Measurements from ENCODE around the gene OR8J3. TPM values are rescaled to one million over a fixed set of nuclear protein-coding genes. Genes with fewer than 3 reads are reported as not detected.

The OR8J3 gene
- total and polyA plus RNA-seq, 2 donors (not counting 1 experiment from before 2014, with no cell fraction given), result not detected

- no peaks in the 10 kb centered on the region for H4K20me1 ChIP-seq (ENCODE audit: control insufficient read depth, extremely low read depth, insufficient read depth, low read length)
- H2AFZ ChIP-seq (ENCODE audit: low read length), result no peak overlapping the region
- H3K27ac ChIP-seq (ENCODE audit: insufficient read depth, low read length), result no peak overlapping the region
- no peaks in the 10 kb centered on the region for H3K79me2 ChIP-seq (ENCODE audit: control insufficient read depth, insufficient read depth, low read length)
- no peaks in the 10 kb centered on the region for H3K4me1 ChIP-seq (ENCODE audit: control insufficient read depth, extremely low read depth, insufficient read depth, low read length)
- no peak overlapping the region for H3K9ac ChIP-seq (ENCODE audit: insufficient read depth, low read length)
- H3K27me3 ChIP-seq (ENCODE audit: control insufficient read depth, insufficient read depth, low read length), result no peaks in the 10 kb centered on the region
- H3K4me2 ChIP-seq (ENCODE audit: extremely low read depth, insufficient read depth, low read length), result no peak overlapping the region
- no peaks in the 10 kb centered on the region for H3K9me3 ChIP-seq (ENCODE audit: control insufficient read depth, insufficient read depth, low read depth, low read length)
- H3K4me3 ChIP-seq (replicated peaks in 1 of 4; ENCODE audit: control extremely low read depth in 1 of 4, insufficient read depth in 1 of 4, low read depth in 3 of 4, low read length in 4 of 4), result no peak overlapping the region
- no peak for TF ChIP-seq CTCF (conservative IDR thresholded peaks at IDR 0.05 in 1 of 2, IDR thresholded peaks at IDR 0.05 in 1 of 2; ENCODE audit: low read depth in 1 of 2, low read length in 2 of 2)
- TF ChIP-seq EZH2 (IDR thresholded peaks at IDR 0.05; ENCODE audit: low read length, missing control alignments), result no peak
- H3K36me3 ChIP-seq (ENCODE audit: control insufficient read depth, insufficient read depth, low read length), result no peaks in the 10 kb centered on the region
- DNase-seq (ENCODE audit: low read depth in 2 of 2), result no peak
Observed at GRCh38 chr11:56089697-56090096, 50.3 kb downstream of the OR8J3 start.

Other genes starting within 250 kb of the OR8J3 start
- not detected in 2 replicates for gene OR5W2, start 225.6 kb downstream of the OR8J3 start, total RNA-seq
- gene OR5W2, start 225.6 kb downstream of the OR8J3 start, polyA plus RNA-seq, result not detected in 2 replicates
- gene OR5I1, start 203.8 kb downstream of the OR8J3 start, total RNA-seq, result not detected in 2 replicates
- gene OR5I1, start 203.8 kb downstream of the OR8J3 start, polyA plus RNA-seq, result not detected in 2 replicates
- not detected in 2 replicates for gene OR10AG1, start 170.3 kb downstream of the OR8J3 start, total RNA-seq
- not detected in 2 replicates for gene OR10AG1, start 170.3 kb downstream of the OR8J3 start, polyA plus RNA-seq
- not detected in 2 replicates for gene OR5F1, start 145.6 kb downstream of the OR8J3 start, total RNA-seq
- not detected in 2 replicates for gene OR5F1, start 145.6 kb downstream of the OR8J3 start, polyA plus RNA-seq
- not detected in 2 replicates for gene OR5AS1, start 112.5 kb downstream of the OR8J3 start, total RNA-seq
- gene OR5AS1, start 112.5 kb downstream of the OR8J3 start, polyA plus RNA-seq, result not detected in 2 replicates
- under 0.01 TPM in 1 of 2 replicates, not detected in the other for gene OR8I2, start 46.9 kb downstream of the OR8J3 start, total RNA-seq
- not detected in 2 replicates for gene OR8I2, start 46.9 kb downstream of the OR8J3 start, polyA plus RNA-seq
- not detected in 2 replicates for gene OR8H2, start 36.5 kb downstream of the OR8J3 start, total RNA-seq
- not detected in 2 replicates for gene OR8H2, start 36.5 kb downstream of the OR8J3 start, polyA plus RNA-seq
- gene OR8H3, start 17.8 kb downstream of the OR8J3 start, total RNA-seq, result not detected in 2 replicates
- not detected in 2 replicates for gene OR8H3, start 17.8 kb downstream of the OR8J3 start, polyA plus RNA-seq
- gene OR8K5, start 20.1 kb upstream of the OR8J3 start, total RNA-seq, result not detected in 2 replicates
- gene OR8K5, start 20.1 kb upstream of the OR8J3 start, polyA plus RNA-seq, result not detected in 2 replicates
- gene OR5J2, start 36.4 kb upstream of the OR8J3 start, total RNA-seq, result not detected in 2 replicates
- gene OR5J2, start 36.4 kb upstream of the OR8J3 start, polyA plus RNA-seq, result not detected in 2 replicates
- gene OR5T2, start 94.1 kb upstream of the OR8J3 start, total RNA-seq, result not detected in 2 replicates
- gene OR5T2, start 94.1 kb upstream of the OR8J3 start, polyA plus RNA-seq, result not detected in 2 replicates
- gene OR5T3, start 112.1 kb upstream of the OR8J3 start, total RNA-seq, result not detected in 2 replicates
- not detected in 2 replicates for gene OR5T3, start 112.1 kb upstream of the OR8J3 start, polyA plus RNA-seq
- gene OR5T1, start 134.0 kb upstream of the OR8J3 start, total RNA-seq, result not detected in 2 replicates
- not detected in 2 replicates for gene OR5T1, start 134.0 kb upstream of the OR8J3 start, polyA plus RNA-seq
- not detected in 2 replicates for gene OR8H1, start 152.1 kb upstream of the OR8J3 start, total RNA-seq
- not detected in 2 replicates for gene OR8H1, start 152.1 kb upstream of the OR8J3 start, polyA plus RNA-seq
- gene OR8K3, start 174.9 kb upstream of the OR8J3 start, total RNA-seq, result not detected in 2 replicates
- gene OR8K3, start 174.9 kb upstream of the OR8J3 start, polyA plus RNA-seq, result not detected in 2 replicates
- not detected in 2 replicates for gene OR8K1, start 205.8 kb upstream of the OR8J3 start, total RNA-seq
- gene OR8K1, start 205.8 kb upstream of the OR8J3 start, polyA plus RNA-seq, result not detected in 2 replicates
- gene OR8J1, start 214.1 kb upstream of the OR8J3 start, total RNA-seq, result not detected in 2 replicates
- gene OR8J1, start 214.1 kb upstream of the OR8J3 start, polyA plus RNA-seq, result not detected in 2 replicates
- not detected in 2 replicates for gene OR8U1, start 235.4 kb upstream of the OR8J3 start, total RNA-seq
- gene OR8U1, start 235.4 kb upstream of the OR8J3 start, polyA plus RNA-seq, result not detected in 2 replicates